Stomach smooth muscle (tissue), 2 donors: ENCODE data around the gene GTF3C2.
"Not testable (repeated sequence)": the region's sequence is repeated elsewhere in the genome, so short reads cannot be mapped to it uniquely, and the experiment has no call there.

Experiments
- H3K27ac ChIP-seq: one replicate; pipeline ENCODE4 v1.7.0; 2013; ENCODE audit warnings: mild to moderate bottlenecking, low read length, inconsistent platforms
- H3K27me3 ChIP-seq, 2 donors: one replicate each; pipeline ENCODE4 v1.7.0; 2013; ENCODE audit warnings: low read length in 2 of 2; ENCODE audit not compliant: insufficient read depth in 2 of 2, control insufficient read depth in 1 of 2
- H3K36me3 ChIP-seq, 2 donors: one replicate each; pipeline ENCODE4 v1.7.0; 2013; ENCODE audit warnings: low read length in 2 of 2; ENCODE audit not compliant: control insufficient read depth in 2 of 2, insufficient read depth in 2 of 2
- H3K4me1 ChIP-seq: one replicate; pipeline ENCODE4 v1.7.0; 2013; ENCODE audit warnings: low read length; ENCODE audit not compliant: control insufficient read depth, insufficient read depth
- H3K4me3 ChIP-seq, 2 donors: one replicate each; pipeline ENCODE4 v1.7.0; 2013; ENCODE audit warnings: low read length in 2 of 2
- H3K9ac ChIP-seq, 2 donors: one replicate each; pipeline ENCODE4 v1.7.0; 2013; ENCODE audit warnings: low read length in 2 of 2, mild to moderate bottlenecking in 1 of 2
- H3K9me3 ChIP-seq, 2 donors: one replicate each; pipeline ENCODE4 v1.7.0; 2013; ENCODE audit warnings: low read length in 2 of 2; ENCODE audit not compliant: control insufficient read depth in 2 of 2
- donor health status: healthy.
- donor health status: Pancreatic carcinoma.

Gene GTF3C2

DNA sequence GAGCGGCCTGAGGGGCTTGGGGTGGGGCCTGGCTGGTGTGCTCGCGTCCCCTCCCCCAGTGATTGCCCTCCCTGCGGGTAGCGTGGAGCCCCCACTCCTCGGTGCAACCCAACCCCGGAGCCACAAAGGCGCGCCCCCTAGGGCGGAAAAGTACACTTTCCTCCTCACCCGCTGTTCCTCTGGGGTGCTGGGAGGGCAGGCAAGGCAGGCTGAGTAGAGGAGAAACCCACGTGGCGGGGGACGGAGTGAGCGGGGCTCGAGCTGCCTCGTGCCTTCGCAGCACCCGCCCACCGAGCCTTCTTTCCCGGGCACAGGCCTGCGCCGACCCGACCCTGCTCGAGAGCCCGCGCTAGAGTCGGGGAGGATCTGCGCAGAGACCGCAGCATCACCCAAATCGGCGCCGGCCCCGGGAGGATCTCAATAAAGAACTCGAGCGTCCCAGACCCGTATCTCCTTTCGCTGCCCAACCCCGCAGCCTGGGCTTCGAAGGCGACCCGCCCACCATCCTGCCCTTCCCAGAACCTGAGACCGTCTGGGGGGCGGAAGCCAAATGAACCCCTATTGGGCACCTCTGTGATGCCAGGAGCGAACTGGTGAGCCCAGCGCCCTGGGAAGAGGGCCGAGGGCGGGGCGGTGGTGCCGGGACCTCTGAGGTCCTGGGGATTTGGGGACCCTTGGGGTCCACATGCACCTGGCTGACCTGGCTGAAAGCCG lies 49.8 kb downstream of the GTF3C2 start:
- H3K4me3 ChIP-seq: peak overlapping the region in 1 of 2 donors; percentile 22
- H3K4me1 ChIP-seq: peaks cover 19% of the 10 kb centered on the region
- H3K36me3 ChIP-seq: peaks cover 9 to 11% of the 10 kb centered on the region in 2 donors
- no peak overlapping the region for H3K9ac ChIP-seq
- H3K9me3 ChIP-seq: no peaks in the 10 kb centered on the region
- H3K27me3 ChIP-seq: peaks cover 39 to 41% of the 10 kb centered on the region in 2 donors
- no peak overlapping the region for H3K27ac ChIP-seq

DNA sequence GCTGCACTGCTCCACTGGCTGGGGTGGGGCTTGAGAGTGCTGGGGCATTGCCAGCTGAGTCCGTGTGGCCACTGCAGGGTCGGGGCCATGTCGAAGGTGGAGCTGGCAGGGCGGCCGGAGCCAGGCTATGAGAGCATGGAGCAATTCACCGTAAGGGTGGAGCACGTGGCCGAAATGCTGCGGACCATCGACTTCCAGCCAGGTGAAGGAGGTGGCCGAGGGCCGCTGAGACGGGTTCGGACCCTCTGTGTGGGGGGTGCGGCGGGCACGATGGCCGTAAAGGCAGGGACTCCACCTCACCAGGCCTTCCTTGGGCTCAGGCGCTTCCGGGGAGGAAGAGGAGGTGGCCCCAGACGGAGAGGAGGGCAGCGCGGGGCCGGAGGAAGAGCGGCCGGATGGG lies 50.4 kb downstream of the GTF3C2 start:
- peaks cover 6% of the 10 kb centered on the region in 2 donors for H3K36me3 ChIP-seq
- peak overlapping the region in 1 of 2 donors; percentile 22 for H3K4me3 ChIP-seq
- peaks cover 19% of the 10 kb centered on the region for H3K4me1 ChIP-seq
- no peak overlapping the region for H3K27ac ChIP-seq
- H3K27me3 ChIP-seq: peaks cover 39 to 41% of the 10 kb centered on the region in 2 donors
- H3K9me3 ChIP-seq: no peaks in the 10 kb centered on the region
- no peak overlapping the region for H3K9ac ChIP-seq

DNA sequence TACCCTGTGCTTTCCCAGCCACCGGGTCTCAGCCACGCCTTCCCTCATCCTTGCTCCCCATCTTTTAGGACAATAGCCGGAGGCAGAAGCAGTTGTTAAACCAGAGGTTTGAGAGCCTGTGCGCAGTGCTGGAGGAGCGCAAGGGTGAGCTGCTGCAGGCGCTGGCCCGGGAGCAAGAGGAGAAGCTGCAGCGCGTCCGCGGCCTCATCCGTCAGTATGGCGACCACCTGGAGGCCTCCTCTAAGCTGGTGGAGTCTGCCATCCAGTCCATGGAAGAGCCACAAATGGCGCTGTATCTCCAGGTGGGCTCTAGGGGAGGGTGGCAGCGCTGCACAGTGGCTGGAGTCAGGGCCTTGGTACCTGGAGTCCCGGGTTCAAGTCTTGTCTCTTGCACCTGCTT lies 51.0 kb downstream of the GTF3C2 start:
- H3K9me3 ChIP-seq: no peaks in the 10 kb centered on the region
- no peak overlapping the region for H3K9ac ChIP-seq
- H3K4me3 ChIP-seq: no peak overlapping the region
- peaks cover 6% of the 10 kb centered on the region in 2 donors for H3K36me3 ChIP-seq
- peaks cover 19% of the 10 kb centered on the region for H3K4me1 ChIP-seq
- H3K27ac ChIP-seq: no peak overlapping the region
- peaks cover 39 to 41% of the 10 kb centered on the region in 2 donors for H3K27me3 ChIP-seq

DNA sequence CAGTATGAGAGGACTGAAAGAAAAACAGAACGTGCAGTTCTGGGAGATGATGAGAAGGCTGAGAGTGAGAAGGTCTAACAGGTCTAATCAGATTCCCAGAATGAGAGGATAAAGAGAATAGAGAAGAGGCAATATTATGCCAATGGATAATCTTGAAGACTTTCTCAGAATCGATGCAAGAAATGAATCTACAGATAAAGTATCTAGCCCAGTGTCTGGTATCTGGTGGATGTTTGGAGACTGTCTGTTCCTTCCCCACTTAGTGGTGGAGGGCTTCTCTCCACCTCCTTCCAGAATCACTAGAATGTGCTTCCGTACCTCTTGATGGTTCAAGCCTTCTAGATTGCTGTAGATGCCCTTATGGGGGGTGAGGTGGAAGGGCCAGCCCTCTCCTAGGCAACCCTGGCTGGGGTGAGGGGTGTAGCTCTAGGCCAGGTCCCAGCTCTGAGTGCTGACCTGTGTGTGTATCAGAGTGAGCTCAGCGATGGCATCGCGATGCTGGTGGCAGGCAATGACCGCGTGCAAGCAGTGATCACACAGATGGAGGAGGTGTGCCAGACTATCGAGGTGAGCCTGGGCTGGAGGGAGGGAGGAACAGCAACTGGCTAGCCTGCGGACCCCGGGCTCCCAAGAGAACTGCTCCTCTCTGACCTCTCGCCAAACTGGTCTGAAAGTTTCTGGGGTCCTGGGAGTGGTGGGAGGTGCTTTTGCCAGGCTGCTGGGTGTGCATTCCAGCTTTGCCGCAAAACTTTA lies 51.9 kb downstream of the GTF3C2 start:
- no peak overlapping the region for H3K27ac ChIP-seq
- H3K36me3 ChIP-seq: peaks cover 3 to 4% of the 10 kb centered on the region in 2 donors
- H3K4me1 ChIP-seq: peaks cover 19% of the 10 kb centered on the region
- H3K9me3 ChIP-seq: no peaks in the 10 kb centered on the region
- H3K27me3 ChIP-seq: peaks cover 39% of the 10 kb centered on the region in 2 donors
- no peak overlapping the region for H3K4me3 ChIP-seq
- no peak overlapping the region for H3K9ac ChIP-seq

DNA sequence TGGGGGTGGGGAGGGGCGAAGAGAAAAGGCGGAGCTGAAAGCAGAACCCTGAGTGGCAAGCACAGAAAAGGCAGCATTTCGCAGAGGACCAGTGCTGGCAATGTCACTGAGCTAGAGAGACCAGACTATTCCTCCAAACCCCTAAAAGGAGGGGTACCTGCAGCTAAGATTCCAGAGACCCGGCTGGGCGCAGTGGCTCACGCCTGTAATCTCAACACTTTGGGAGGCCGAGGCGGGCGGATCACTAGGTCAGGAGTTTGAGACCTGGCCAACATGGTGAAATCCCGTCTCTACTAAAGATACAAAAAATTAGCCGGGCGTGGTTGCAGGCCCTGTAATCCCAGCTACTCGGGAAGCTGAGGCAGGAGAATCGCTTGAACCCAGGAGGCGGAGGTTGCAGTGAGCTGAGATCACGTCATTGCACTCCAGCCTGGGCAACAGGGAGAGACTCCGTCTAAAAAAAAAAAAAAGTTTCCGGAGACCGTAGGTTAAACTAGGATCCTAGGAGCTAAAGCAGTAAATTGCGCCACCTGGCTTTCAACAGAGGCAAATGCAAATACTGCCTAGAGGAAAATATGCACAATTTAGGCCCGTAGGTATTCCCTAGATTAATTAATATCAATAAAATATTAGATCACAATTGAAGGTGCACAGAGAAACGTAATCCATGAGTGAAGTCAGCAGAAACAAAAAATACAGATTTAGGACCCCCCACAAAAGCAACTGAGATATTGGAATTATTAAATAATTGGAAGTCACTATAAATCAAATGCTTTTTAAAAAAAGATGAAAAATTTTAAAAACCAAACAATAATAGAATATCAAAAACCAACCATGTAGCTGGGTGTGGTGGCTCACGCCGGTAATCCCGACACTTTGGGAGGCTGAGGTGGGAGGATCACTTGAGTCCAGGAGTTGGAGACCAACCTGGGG lies 53.2 kb downstream of the GTF3C2 start:
- Histone ChIP-seq H3K27ac (no peak overlapping the region), H3K36me3 (no peaks in the 10 kb centered on the region), H3K9ac (no peak overlapping the region), H3K4me1 (peaks cover 19% of the 10 kb centered on the region), H3K4me3 (peak overlapping the region; percentile 35 to 44), H3K9me3 (no peaks in the 10 kb centered on the region), H3K27me3 (peaks cover 35 to 38% of the 10 kb centered on the region in 2 donors)

DNA sequence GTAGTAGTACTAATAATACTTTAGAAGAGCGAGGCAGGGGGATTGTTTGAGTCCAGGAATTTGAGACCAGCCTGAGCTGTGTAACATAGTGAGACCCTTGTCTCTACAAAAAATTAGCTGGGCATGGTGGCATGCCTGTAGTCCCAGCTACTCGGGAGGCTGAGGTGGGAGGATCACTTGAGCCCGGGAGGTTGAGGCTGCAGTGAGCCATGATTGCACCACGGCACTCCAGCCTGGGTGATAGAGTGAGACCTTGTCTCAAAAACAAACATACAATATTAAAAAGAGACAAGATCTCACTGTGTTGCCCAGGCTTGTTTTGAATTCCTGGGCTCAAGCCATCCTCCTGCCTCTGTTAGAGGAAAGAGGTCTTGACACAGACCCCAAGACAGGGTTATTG lies 56.0 kb downstream of the GTF3C2 start:
- H3K27ac ChIP-seq, H3K9ac ChIP-seq, H3K4me1 ChIP-seq, H3K4me3 ChIP-seq, H3K36me3 ChIP-seq, H3K9me3 ChIP-seq: not testable (repeated sequence)
- peaks cover 7 to 17% of the 10 kb centered on the region in 2 donors for H3K27me3 ChIP-seq

DNA sequence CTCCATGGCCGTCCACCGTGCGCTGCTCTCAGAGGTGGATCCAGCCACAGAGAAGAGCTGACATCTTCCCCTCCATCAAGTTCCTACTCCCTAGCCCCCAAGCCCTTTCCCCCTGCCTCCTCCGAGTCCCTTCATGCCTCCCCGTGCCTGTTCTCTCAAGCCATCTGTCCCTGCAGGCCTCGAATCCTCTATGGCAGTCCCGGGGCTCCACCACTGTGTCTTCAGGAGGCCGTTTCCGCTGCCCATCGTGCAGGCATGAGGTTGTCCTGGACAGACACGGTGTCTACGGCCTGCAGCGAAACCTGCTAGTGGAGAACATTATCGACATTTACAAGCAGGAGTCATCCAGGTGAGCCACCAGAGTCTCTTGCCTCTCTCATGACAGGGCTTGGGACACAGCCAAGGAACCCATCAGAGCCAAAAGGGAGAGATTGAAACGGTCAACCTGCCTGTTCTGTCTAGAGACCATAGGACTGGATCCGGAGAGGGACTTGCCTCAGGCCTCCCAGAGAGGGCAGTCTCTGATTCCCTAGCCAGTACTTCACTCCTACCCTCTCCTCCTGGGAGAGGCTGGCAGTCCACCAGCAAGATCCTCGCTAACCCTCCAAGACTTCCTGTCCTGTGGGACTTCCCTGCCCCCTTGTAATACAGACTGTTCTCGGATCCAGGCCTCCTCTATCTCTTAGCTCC lies 58.0 kb downstream of the GTF3C2 start:
- Histone ChIP-seq H3K4me3 (no peak overlapping the region), H3K27me3 (peaks cover 0 to 8% of the 10 kb centered on the region in 2 donors), H3K36me3 (no peaks in the 10 kb centered on the region), H3K27ac (no peak overlapping the region), H3K9ac (no peak overlapping the region), H3K4me1 (no peaks in the 10 kb centered on the region), H3K9me3 (no peaks in the 10 kb centered on the region)

DNA sequence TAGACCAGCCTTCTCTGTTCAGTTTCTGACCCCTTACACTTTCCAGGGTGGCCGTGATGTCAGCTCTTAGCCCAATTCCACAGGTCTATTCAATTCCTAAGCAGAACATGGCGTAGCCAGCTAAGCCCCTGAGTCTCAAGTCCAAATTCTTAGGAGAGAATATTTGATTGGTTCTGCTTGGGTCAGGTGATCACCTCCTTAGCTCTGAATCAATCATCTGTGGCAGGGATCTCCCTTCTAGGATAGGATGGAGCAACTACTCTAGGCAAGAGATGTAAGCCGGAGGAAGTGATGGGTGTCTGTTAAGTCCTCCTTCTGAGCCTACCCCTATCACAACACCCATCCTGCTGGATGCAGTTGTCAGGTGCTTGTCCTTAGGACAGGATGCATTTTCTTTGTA lies 59.4 kb downstream of the GTF3C2 start:
- H3K4me3 ChIP-seq: no peak overlapping the region
- H3K27ac ChIP-seq: no peak overlapping the region

DNA sequence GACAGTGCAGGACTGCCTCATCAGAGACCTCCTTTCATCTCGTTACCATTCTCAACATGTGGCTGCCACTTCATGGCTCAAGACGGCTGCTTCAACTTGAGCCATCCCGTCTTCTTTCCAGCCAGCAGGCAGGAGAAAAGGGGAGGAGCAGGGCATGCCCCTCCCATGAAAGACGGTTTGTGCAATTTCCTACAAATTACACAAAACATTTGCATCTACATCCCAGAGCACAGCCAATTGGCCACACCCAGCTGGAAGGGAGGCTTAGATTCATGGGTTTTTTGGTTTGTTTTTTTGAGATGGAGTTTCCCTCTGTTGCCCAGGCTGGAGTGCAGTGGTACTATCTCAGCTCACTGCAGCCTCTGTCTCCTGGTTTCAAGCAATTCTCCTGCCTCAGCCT lies 60.1 kb downstream of the GTF3C2 start:
- Histone ChIP-seq H3K27ac (no peak overlapping the region), H3K9me3 (no peaks in the 10 kb centered on the region), H3K27me3 (peaks cover 10 to 14% of the 10 kb centered on the region in 2 donors), H3K36me3 (no peaks in the 10 kb centered on the region), H3K4me1 (no peaks in the 10 kb centered on the region), H3K4me3 (no peak overlapping the region), H3K9ac (no peak overlapping the region)

More for the DNA sequence above, 59.4 kb downstream of the GTF3C2 start:
- no peak overlapping the region for H3K9ac ChIP-seq
- H3K27me3 ChIP-seq: peaks cover 5 to 7% of the 10 kb centered on the region in 2 donors
- H3K36me3 ChIP-seq: no peaks in the 10 kb centered on the region
- no peaks in the 10 kb centered on the region for H3K9me3 ChIP-seq
- no peaks in the 10 kb centered on the region for H3K4me1 ChIP-seq

DNA sequence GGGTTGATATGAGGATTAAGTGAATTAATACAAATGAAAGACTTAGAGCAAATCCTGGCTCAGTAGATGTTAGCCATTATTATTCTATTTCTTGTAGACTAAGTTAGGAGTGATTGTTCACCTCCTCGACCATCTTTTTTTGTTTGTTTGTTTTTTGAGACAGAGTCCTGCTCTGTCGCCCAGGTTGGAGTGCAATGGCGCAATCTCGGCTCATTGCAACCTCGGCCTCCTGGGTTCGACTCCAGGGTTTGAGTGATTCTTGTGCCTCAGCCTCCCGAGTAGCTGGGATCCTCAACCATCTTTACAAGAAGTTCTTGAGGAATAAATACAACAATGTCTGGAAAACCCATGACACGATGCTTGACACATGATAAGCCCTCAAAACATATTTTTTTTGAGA lies 61.6 kb downstream of the GTF3C2 start:
- H3K27me3 ChIP-seq: peaks cover 11 to 17% of the 10 kb centered on the region in 2 donors
- no peak overlapping the region for H3K27ac ChIP-seq
- H3K4me3 ChIP-seq: no peak overlapping the region
- no peaks in the 10 kb centered on the region for H3K9me3 ChIP-seq
- H3K9ac ChIP-seq: no peak overlapping the region
- no peaks in the 10 kb centered on the region for H3K36me3 ChIP-seq
- no peaks in the 10 kb centered on the region for H3K4me1 ChIP-seq
